HEK293T (cell line): Measurements from ENCODE around the gene ETV3L.

Source experiments
- ARNT ChIP-seq: fragments of 450-650 bp; IDR thresholded peaks from 2 replicates; pipeline ENCODE4 v1.6.1; 2017; ENCODE audit warnings: mild to moderate bottlenecking
- BHLHE40 ChIP-seq: fragments of 450-650 bp; IDR thresholded peaks from 2 replicates; pipeline ENCODE4 v1.6.1; 2016; ENCODE audit warnings: mild to moderate bottlenecking, moderate library complexity, borderline replicate concordance
- ELF4 ChIP-seq: fragments of 450-650 bp; IDR thresholded peaks from 2 replicates; pipeline ENCODE4 v1.6.1; 2017; ENCODE audit warnings: antibody characterized with exemption
- FOXA1 ChIP-seq: fragments of 450-650 bp; IDR thresholded peaks from 2 replicates; pipeline ENCODE4 v1.6.1; 2016; ENCODE audit warnings: mild to moderate bottlenecking
- FOXK2 ChIP-seq: fragments of 450-650 bp; IDR thresholded peaks from 2 replicates; pipeline ENCODE4 v1.6.1; 2016; ENCODE audit warnings: mild to moderate bottlenecking
- FOXM1 ChIP-seq: fragments of 450-650 bp; IDR thresholded peaks from 2 replicates; pipeline ENCODE4 v1.6.1; 2017; ENCODE audit warnings: mild to moderate bottlenecking, borderline replicate concordance
- HDGF ChIP-seq: fragments of 450-650 bp; IDR thresholded peaks from 2 replicates; pipeline ENCODE4 v1.6.1; 2017; ENCODE audit warnings: antibody characterized with exemption, borderline replicate concordance
- L3MBTL2 ChIP-seq: fragments of 450-650 bp; conservative IDR thresholded peaks from 2 replicates; pipeline ENCODE4 v1.6.1; 2016; ENCODE audit warnings: mild to moderate bottlenecking
- NFRKB ChIP-seq: fragments of 450-650 bp; IDR thresholded peaks from 2 replicates; pipeline ENCODE4 v1.6.1; 2016; ENCODE audit warnings: mild to moderate bottlenecking, moderate library complexity
- SP1 ChIP-seq: fragments of 450-650 bp; IDR thresholded peaks from 2 replicates; pipeline ENCODE4 v1.6.1; 2017
- SUZ12 ChIP-seq: fragments of 450-650 bp; IDR thresholded peaks from 2 replicates; pipeline ENCODE4 v1.6.1; 2016; ENCODE audit warnings: mild to moderate bottlenecking
- TARDBP ChIP-seq: fragments of 450-650 bp; IDR thresholded peaks from 2 replicates; pipeline ENCODE4 v1.6.1; 2016
- ZNF384 ChIP-seq: fragments of 450-650 bp; IDR thresholded peaks from 2 replicates; pipeline ENCODE4 v1.6.1; 2016
- TF ChIP-seq, protein P1 (sequence below): fragments of 450-650 bp; IDR thresholded peaks from 2 replicates; pipeline ENCODE4 v1.6.1; 2016

DNA sequence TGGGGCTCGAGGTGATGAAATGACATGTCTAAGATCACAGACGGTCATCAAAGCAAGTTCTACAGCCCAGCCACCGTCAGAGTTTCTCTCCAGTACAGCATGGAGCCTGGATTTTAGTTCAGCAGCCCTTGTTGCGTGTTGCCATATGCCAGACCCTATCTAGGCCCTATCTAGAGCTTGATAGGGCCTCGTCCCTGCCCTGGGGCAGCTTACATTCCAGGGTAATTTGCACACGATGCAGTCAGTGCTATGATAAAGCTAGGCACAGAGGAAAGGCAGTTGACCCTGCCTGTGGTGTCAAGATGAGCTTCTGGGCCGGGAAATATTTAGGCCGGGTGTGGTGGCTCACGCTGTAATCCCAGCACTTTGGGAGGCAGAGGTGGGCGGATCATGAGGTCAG, 18.9 kb downstream of the ETV3L start:
- TF ChIP-seq BHLHE40 (no peak), ZNF384 (no peak), HDGF (no peak), NFRKB (no peak), SP1 (no peak), TARDBP (no peak), SUZ12 (no peak), FOXM1 (no peak), FOXK2 (no peak), ELF4 (no peak), FOXA1 (no peak), ARNT (no peak), L3MBTL2 (no peak)
- TF ChIP-seq, protein P1, sequence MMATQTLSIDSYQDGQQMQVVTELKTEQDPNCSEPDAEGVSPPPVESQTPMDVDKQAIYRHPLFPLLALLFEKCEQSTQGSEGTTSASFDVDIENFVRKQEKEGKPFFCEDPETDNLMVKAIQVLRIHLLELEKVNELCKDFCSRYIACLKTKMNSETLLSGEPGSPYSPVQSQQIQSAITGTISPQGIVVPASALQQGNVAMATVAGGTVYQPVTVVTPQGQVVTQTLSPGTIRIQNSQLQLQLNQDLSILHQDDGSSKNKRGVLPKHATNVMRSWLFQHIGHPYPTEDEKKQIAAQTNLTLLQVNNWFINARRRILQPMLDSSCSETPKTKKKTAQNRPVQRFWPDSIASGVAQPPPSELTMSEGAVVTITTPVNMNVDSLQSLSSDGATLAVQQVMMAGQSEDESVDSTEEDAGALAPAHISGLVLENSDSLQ: no peak
